ENCODE data around the gene MICU1.

Gene MICU1

GRCh38 chr10:72509941-72510340 lies 115.9 kb downstream of the MICU1 start:
- no peaks in the 10 kb centered on the region for H4K20me1 ChIP-seq
- no peak for TF ChIP-seq Cebpa-rat (IDR thresholded peaks at IDR 0.05)
- H3K4me1 ChIP-seq, result no peaks in the 10 kb centered on the region
- H3K9me3 ChIP-seq, result peaks cover 20% of the 10 kb centered on the region
- H3K27me3 ChIP-seq, result no peaks in the 10 kb centered on the region
- H3K4me2 ChIP-seq, result no peak overlapping the region
- no peak overlapping the region for H3K9ac ChIP-seq
- H3K36me3 ChIP-seq, result peaks cover 15% of the 10 kb centered on the region
- no peak overlapping the region for H3K27ac ChIP-seq
- H3K4me3 ChIP-seq, result no peak overlapping the region

- TF ChIP-seq Cebpa-rat (IDR thresholded peaks at IDR 0.05), result no peak
- no peaks in the 10 kb centered on the region for H4K20me1 ChIP-seq
- no peak overlapping the region for H3K9ac ChIP-seq
- no peak overlapping the region for H3K27ac ChIP-seq
- no peaks in the 10 kb centered on the region for H3K27me3 ChIP-seq
- no peak overlapping the region for H3K4me2 ChIP-seq
- peaks cover 19% of the 10 kb centered on the region for H3K9me3 ChIP-seq
- H3K36me3 ChIP-seq, result peaks cover 11% of the 10 kb centered on the region
- no peaks in the 10 kb centered on the region for H3K4me1 ChIP-seq
- no peak overlapping the region for H3K4me3 ChIP-seq
Observed at GRCh38 chr10:72509206-72509799, 116.6 kb downstream of the MICU1 start.

GRCh38 chr10:72508033-72508432 lies 117.8 kb downstream of the MICU1 start:
- H3K27me3 ChIP-seq, result no peaks in the 10 kb centered on the region
- no peak for TF ChIP-seq Cebpa-rat (IDR thresholded peaks at IDR 0.05)

GRCh38 chr10:72506474-72506873 lies 119.4 kb downstream of the MICU1 start:
- no peaks in the 10 kb centered on the region for H3K4me1 ChIP-seq
- no peak overlapping the region for H3K4me2 ChIP-seq
- H3K4me3 ChIP-seq, result no peak overlapping the region
- no peak for TF ChIP-seq Cebpa-rat (IDR thresholded peaks at IDR 0.05)
- H3K9ac ChIP-seq, result no peak overlapping the region
- H3K36me3 ChIP-seq, result peaks cover 24% of the 10 kb centered on the region
- H3K27me3 ChIP-seq, result no peaks in the 10 kb centered on the region
- peaks cover 18% of the 10 kb centered on the region for H3K9me3 ChIP-seq
- H3K27ac ChIP-seq, result no peak overlapping the region
- no peaks in the 10 kb centered on the region for H4K20me1 ChIP-seq

More at GRCh38 chr10:72508033-72508432, 117.8 kb downstream of the MICU1 start:
- H3K36me3 ChIP-seq, result peaks cover 15% of the 10 kb centered on the region
- no peak overlapping the region for H3K27ac ChIP-seq
- H4K20me1 ChIP-seq, result no peaks in the 10 kb centered on the region
- no peak overlapping the region for H3K4me2 ChIP-seq
- peaks cover 18% of the 10 kb centered on the region for H3K9me3 ChIP-seq
- H3K9ac ChIP-seq, result no peak overlapping the region
- H3K4me3 ChIP-seq, result no peak overlapping the region
- H3K4me1 ChIP-seq, result no peaks in the 10 kb centered on the region

GRCh38 chr10:72505435-72505834 lies 120.4 kb downstream of the MICU1 start:
- no peaks in the 10 kb centered on the region for H4K20me1 ChIP-seq
- H3K36me3 ChIP-seq, result peaks cover 24% of the 10 kb centered on the region
- H3K9ac ChIP-seq, result no peak overlapping the region
- no peaks in the 10 kb centered on the region for H3K4me1 ChIP-seq
- H3K27me3 ChIP-seq, result no peaks in the 10 kb centered on the region
- H3K4me2 ChIP-seq, result no peak overlapping the region
- peaks cover 18% of the 10 kb centered on the region for H3K9me3 ChIP-seq
- no peak overlapping the region for H3K4me3 ChIP-seq
- no peak overlapping the region for H3K27ac ChIP-seq
- TF ChIP-seq Cebpa-rat (IDR thresholded peaks at IDR 0.05), result no peak

GRCh38 chr10:72503694-72504438 lies 122.0 kb downstream of the MICU1 start:
- no peak overlapping the region for H3K4me3 ChIP-seq

GRCh38 chr10:72503241-72503640 lies 122.6 kb downstream of the MICU1 start:
- Histone ChIP-seq H3K27ac (no peak overlapping the region), H3K4me2 (no peak overlapping the region), H3K4me3 (no peak overlapping the region), H3K4me1 (peaks cover 9% of the 10 kb centered on the region), H3K27me3 (no peaks in the 10 kb centered on the region), H4K20me1 (no peaks in the 10 kb centered on the region), H3K36me3 (peaks cover 24% of the 10 kb centered on the region), H3K9ac (no peak overlapping the region), H3K9me3 (peaks cover 18% of the 10 kb centered on the region)
- no peak for TF ChIP-seq Cebpa-rat (IDR thresholded peaks at IDR 0.05)

More at GRCh38 chr10:72503694-72504438, 122.0 kb downstream of the MICU1 start:
- Histone ChIP-seq H3K4me2 (no peak overlapping the region), H4K20me1 (no peaks in the 10 kb centered on the region), H3K27ac (no peak overlapping the region), H3K9ac (no peak overlapping the region), H3K36me3 (peaks cover 24% of the 10 kb centered on the region), H3K4me1 (peaks cover 9% of the 10 kb centered on the region), H3K27me3 (no peaks in the 10 kb centered on the region), H3K9me3 (peaks cover 18% of the 10 kb centered on the region)
- no peak for TF ChIP-seq Cebpa-rat (IDR thresholded peaks at IDR 0.05)

GRCh38 chr10:72502581-72502980 lies 123.3 kb downstream of the MICU1 start:
- no peaks in the 10 kb centered on the region for H3K27me3 ChIP-seq
- peaks cover 18% of the 10 kb centered on the region for H3K9me3 ChIP-seq
- H3K27ac ChIP-seq, result no peak overlapping the region
- H3K4me3 ChIP-seq, result no peak overlapping the region
- H3K4me2 ChIP-seq, result no peak overlapping the region
- H3K4me1 ChIP-seq, result peaks cover 9% of the 10 kb centered on the region
- no peak overlapping the region for H3K9ac ChIP-seq
- peaks cover 23% of the 10 kb centered on the region for H3K36me3 ChIP-seq
- TF ChIP-seq Cebpa-rat (IDR thresholded peaks at IDR 0.05), result no peak
- H4K20me1 ChIP-seq, result no peaks in the 10 kb centered on the region

GRCh38 chr10:72499701-72500100 lies 126.2 kb downstream of the MICU1 start:
- Histone ChIP-seq H3K27me3 (no peaks in the 10 kb centered on the region), H4K20me1 (no peaks in the 10 kb centered on the region), H3K9ac (no peak overlapping the region), H3K27ac (no peak overlapping the region), H3K9me3 (peaks cover 10% of the 10 kb centered on the region), H3K36me3 (peaks cover 15% of the 10 kb centered on the region), H3K4me3 (no peak overlapping the region), H3K4me2 (no peak overlapping the region), H3K4me1 (peaks cover 9% of the 10 kb centered on the region)
- TF ChIP-seq Cebpa-rat (IDR thresholded peaks at IDR 0.05), result no peak

GRCh38 chr10:72490951-72491350 lies 134.9 kb downstream of the MICU1 start:
- Histone ChIP-seq H3K4me2 (no peak overlapping the region), H3K27ac (no peak overlapping the region), H3K4me3 (no peak overlapping the region), H3K27me3 (no peaks in the 10 kb centered on the region), H3K36me3 (no peaks in the 10 kb centered on the region), H3K4me1 (no peaks in the 10 kb centered on the region), H4K20me1 (no peaks in the 10 kb centered on the region), H3K9ac (no peak overlapping the region), H3K9me3 (no peaks in the 10 kb centered on the region)
- no peak for TF ChIP-seq Cebpa-rat (IDR thresholded peaks at IDR 0.05)

Measured in BLaER1 (cell line).